GM23338 (cell line): ENCODE results near the gene ALDOA. TPM values are rescaled to one million over a fixed set of nuclear protein-coding genes. Genes with fewer than 3 reads are reported as not detected.

Experiments used
- ATAC-seq: fragments of 200-7000 bp; cut with Tn5 transposase; 3 replicates; pipeline ENCODE4 v1.9.1; 2020
- DNase-seq: peaks from one replicate; pipeline ENCODE4 v3.0.0-alpha.2; 2015; ENCODE audit warnings: low spot score
- H2AFZ ChIP-seq: fragments of 200-600 bp; sonication (generic); 2 replicates; pipeline ENCODE4 v1.8.0; 2016; ENCODE audit warnings: antibody characterized with exemption, mild to moderate bottlenecking, moderate library complexity
- H3F3A ChIP-seq: fragments of 200-600 bp; sonication (generic); replicated peaks from 2 replicates; pipeline ENCODE4 v1.8.0; 2017; ENCODE audit warnings: antibody characterized with exemption, mixed run types, low read depth
- H3K27ac ChIP-seq: fragments of 200-600 bp; sonication (generic); 2 replicates; pipeline ENCODE4 v1.6.1; 2016; ENCODE audit warnings: low read depth
- H3K27me3 ChIP-seq: fragments of 200-600 bp; sonication (generic); 2 replicates; pipeline ENCODE4 v1.8.0; 2016; ENCODE audit warnings: mild to moderate bottlenecking, mixed run types, moderate library complexity; ENCODE audit not compliant: insufficient read depth
- H3K36me3 ChIP-seq: fragments of 200-600 bp; sonication (generic); 2 replicates; pipeline ENCODE4 v1.8.0; 2016; ENCODE audit warnings: mild to moderate bottlenecking; ENCODE audit not compliant: insufficient read depth
- H3K4me1 ChIP-seq: fragments of 200-600 bp; sonication (generic); 2 replicates; pipeline ENCODE4 v1.8.0; 2016; ENCODE audit warnings: mild to moderate bottlenecking, moderate library complexity; ENCODE audit not compliant: insufficient read depth
- H3K4me2 ChIP-seq: fragments of 200-600 bp; sonication (generic); 2 replicates; pipeline ENCODE4 v1.7.1; 2017; ENCODE audit warnings: mixed run types
- H3K4me3 ChIP-seq: fragments of 200-600 bp; sonication (generic); 2 replicates; pipeline ENCODE4 v1.6.1; 2016; ENCODE audit warnings: mixed run types
- H3K79me2 ChIP-seq: fragments of 200-600 bp; sonication (generic); replicated peaks from 2 replicates; pipeline ENCODE4 v1.8.0; 2017; ENCODE audit warnings: mild to moderate bottlenecking; ENCODE audit not compliant: insufficient read depth
- H3K9me2 ChIP-seq: fragments of 200-600 bp; sonication (generic); 2 replicates; pipeline ENCODE4 v1.8.0; 2017; ENCODE audit not compliant: insufficient read depth
- H4K20me1 ChIP-seq: fragments of 200-600 bp; sonication (generic); replicated peaks from 2 replicates; pipeline ENCODE4 v1.8.0; 2017; ENCODE audit warnings: mild to moderate bottlenecking; ENCODE audit not compliant: insufficient read depth
- H3K27ac Mint-ChIP-seq: 2 replicates; pipeline ENCODE4 v1.8.0; 2020; ENCODE audit warnings: inconsistent platforms, mild to moderate bottlenecking, moderate library complexity, mixed read lengths
- H3K27me3 Mint-ChIP-seq: 3 replicates; pipeline ENCODE4 v1.8.0; 2022; ENCODE audit warnings: low read depth, mild to moderate bottlenecking, moderate library complexity, mixed read lengths, inconsistent platforms; ENCODE audit not compliant: insufficient read depth, poor library complexity
- H3K36me3 Mint-ChIP-seq: 3 replicates; pipeline ENCODE4 v1.8.0; 2021; ENCODE audit warnings: low read depth, mild to moderate bottlenecking, inconsistent platforms, moderate library complexity, mixed read lengths
- H3K4me1 Mint-ChIP-seq: 3 replicates; pipeline ENCODE4 v1.8.0; 2020; ENCODE audit warnings: mild to moderate bottlenecking, inconsistent platforms, mixed read lengths
- H3K4me3 Mint-ChIP-seq: 3 replicates; pipeline ENCODE4 v1.8.0; 2021; ENCODE audit warnings: moderate library complexity, mild to moderate bottlenecking, inconsistent platforms, mixed read lengths
- H3K9me3 Mint-ChIP-seq: 3 replicates; pipeline ENCODE4 v1.8.0; 2020; ENCODE audit warnings: moderate library complexity, mild to moderate bottlenecking, inconsistent platforms, mixed read lengths
- EZH2phosphoT487 ChIP-seq: fragments of 200-600 bp; sonication (generic); IDR thresholded peaks from one replicate; pipeline ENCODE4 v1.8.1; 2018; ENCODE audit warnings: antibody characterized with exemption; ENCODE audit not compliant: unreplicated experiment
- NANOG ChIP-seq: IDR thresholded peaks from 2 replicates; pipeline ENCODE4 v1.6.1; 2016; ENCODE audit warnings: antibody characterized with exemption, borderline replicate concordance
- ZNF114 ChIP-seq: fragments of 250-450 bp; sonication (Bioruptor Pico); IDR thresholded peaks from 2 replicates; pipeline ENCODE4 v1.5.0; 2020; ENCODE audit warnings: mild to moderate bottlenecking, moderate library complexity
- ZNF331 ChIP-seq: fragments of 250-450 bp; sonication (Bioruptor Pico); IDR thresholded peaks from 2 replicates; pipeline ENCODE4 v1.5.0; 2020; ENCODE audit warnings: low read depth, mild to moderate bottlenecking, moderate library complexity
- polyA plus RNA-seq: library from polyadenylated mRNA; unstranded; fragments of >200 nt; fragmentation: Nextera tagmentation; extraction: Ambion mirVana; gene quantifications from 2 replicates; pipeline ENCODE4 v1.2.1, GENCODE V29; 2016
- total RNA-seq: library from RNA; depleted of rRNA; stranded (reverse); fragments of >200 nt; shearing (Covaris generic); gene quantifications from 2 replicates; pipeline ENCODE4 v1.2.3, GENCODE V29; 2014
- TF ChIP-seq, protein P1 (sequence below): IDR thresholded peaks from one replicate; pipeline ENCODE4 v1.6.1; 2018; ENCODE audit warnings: antibody characterized with exemption; ENCODE audit not compliant: unreplicated experiment
- TF ChIP-seq, protein P2 (sequence below): fragments of 250-450 bp; sonication (Bioruptor Pico); IDR thresholded peaks from 2 replicates; pipeline ENCODE4 v1.5.0; 2020; ENCODE audit warnings: mild to moderate bottlenecking, moderate library complexity

The ALDOA gene
- total and polyA plus RNA-seq, 2 experiments from 2014 or later, result 1,054 to 1,306 TPM

DNA sequence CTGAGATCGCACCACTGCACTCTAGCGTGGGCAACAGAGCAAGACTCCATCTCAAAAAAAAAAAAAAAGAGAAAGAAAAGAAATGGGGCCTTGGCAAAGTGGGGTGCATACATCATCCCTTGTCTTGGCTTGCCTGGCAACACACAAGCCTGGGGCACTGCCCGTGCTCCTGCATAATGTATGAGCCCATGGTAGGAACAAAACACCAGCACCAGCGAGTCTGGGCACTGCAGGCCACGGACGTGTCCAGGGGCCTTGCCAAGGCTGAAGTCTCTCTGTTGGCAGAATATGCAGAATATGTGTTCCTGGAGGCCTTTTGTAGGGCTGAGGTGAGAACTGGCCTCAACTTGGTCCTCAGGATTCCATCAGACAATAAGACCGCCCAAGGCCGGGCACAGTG, 15.7 kb upstream of the ALDOA start (continued):
- TF ChIP-seq, protein P1, sequence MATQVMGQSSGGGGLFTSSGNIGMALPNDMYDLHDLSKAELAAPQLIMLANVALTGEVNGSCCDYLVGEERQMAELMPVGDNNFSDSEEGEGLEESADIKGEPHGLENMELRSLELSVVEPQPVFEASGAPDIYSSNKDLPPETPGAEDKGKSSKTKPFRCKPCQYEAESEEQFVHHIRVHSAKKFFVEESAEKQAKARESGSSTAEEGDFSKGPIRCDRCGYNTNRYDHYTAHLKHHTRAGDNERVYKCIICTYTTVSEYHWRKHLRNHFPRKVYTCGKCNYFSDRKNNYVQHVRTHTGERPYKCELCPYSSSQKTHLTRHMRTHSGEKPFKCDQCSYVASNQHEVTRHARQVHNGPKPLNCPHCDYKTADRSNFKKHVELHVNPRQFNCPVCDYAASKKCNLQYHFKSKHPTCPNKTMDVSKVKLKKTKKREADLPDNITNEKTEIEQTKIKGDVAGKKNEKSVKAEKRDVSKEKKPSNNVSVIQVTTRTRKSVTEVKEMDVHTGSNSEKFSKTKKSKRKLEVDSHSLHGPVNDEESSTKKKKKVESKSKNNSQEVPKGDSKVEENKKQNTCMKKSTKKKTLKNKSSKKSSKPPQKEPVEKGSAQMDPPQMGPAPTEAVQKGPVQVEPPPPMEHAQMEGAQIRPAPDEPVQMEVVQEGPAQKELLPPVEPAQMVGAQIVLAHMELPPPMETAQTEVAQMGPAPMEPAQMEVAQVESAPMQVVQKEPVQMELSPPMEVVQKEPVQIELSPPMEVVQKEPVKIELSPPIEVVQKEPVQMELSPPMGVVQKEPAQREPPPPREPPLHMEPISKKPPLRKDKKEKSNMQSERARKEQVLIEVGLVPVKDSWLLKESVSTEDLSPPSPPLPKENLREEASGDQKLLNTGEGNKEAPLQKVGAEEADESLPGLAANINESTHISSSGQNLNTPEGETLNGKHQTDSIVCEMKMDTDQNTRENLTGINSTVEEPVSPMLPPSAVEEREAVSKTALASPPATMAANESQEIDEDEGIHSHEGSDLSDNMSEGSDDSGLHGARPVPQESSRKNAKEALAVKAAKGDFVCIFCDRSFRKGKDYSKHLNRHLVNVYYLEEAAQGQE, result no peak
- TF ChIP-seq EZH2phosphoT487 (no peak), ZNF331 (CRISPR knock-in tag) (no peak)

DNA sequence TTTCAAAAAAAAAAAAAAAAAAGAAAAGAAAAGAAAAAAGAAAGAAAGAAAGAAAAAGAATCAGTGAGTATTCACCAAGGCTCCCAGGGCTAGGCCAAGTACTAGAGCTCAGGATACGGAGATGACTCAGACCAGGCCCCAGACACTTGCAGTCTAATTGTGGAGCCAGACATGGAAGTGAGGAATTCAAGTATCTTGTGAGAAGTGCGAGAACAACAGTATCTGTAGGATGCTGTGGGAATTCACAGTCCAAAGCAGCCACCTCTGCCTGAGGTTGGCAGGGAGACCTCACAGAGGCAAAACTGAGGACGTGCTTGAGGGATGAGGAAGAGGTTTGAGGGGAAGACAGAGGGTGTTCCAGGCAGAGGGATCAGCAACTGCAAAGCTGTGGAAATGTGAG, 14.0 kb upstream of the ALDOA start:
- no peaks in the 10 kb centered on the region for H4K20me1 ChIP-seq
- ATAC-seq (no peak), DNase-seq (no peak)
- H3K79me2 ChIP-seq, result no peaks in the 10 kb centered on the region
- no peak overlapping the region for H3K4me2 ChIP-seq
- no peak overlapping the region for H3K4me3 ChIP-seq
- no peak overlapping the region for H2AFZ ChIP-seq
- peaks cover 19% of the 10 kb centered on the region for H3K27me3 Mint-ChIP-seq
- peaks cover 8% of the 10 kb centered on the region for H3F3A ChIP-seq
- no peaks in the 10 kb centered on the region for H3K9me3 Mint-ChIP-seq
- peaks cover 14% of the 10 kb centered on the region for H3K4me1 Mint-ChIP-seq
- H3K27ac Mint-ChIP-seq, result no peak overlapping the region
- 0 out of 2 replicates have a peak, but pooled peaks cover 6% of the 10 kb centered on the region for H3K27me3 ChIP-seq
- H3K9me2 ChIP-seq, result no peaks in the 10 kb centered on the region
- no peak overlapping the region for H3K27ac ChIP-seq
- peak overlapping the region; percentile 54; the same call in 2 of the 3 replicates for H3K4me3 Mint-ChIP-seq
- peaks cover 6% of the 10 kb centered on the region; the same call in 1 of the 2 replicates for H3K4me1 ChIP-seq
- no peaks in the 10 kb centered on the region for H3K36me3 ChIP-seq
- no peaks in the 10 kb centered on the region for H3K36me3 Mint-ChIP-seq
- no peak for TF ChIP-seq NANOG
- TF ChIP-seq, protein P2, sequence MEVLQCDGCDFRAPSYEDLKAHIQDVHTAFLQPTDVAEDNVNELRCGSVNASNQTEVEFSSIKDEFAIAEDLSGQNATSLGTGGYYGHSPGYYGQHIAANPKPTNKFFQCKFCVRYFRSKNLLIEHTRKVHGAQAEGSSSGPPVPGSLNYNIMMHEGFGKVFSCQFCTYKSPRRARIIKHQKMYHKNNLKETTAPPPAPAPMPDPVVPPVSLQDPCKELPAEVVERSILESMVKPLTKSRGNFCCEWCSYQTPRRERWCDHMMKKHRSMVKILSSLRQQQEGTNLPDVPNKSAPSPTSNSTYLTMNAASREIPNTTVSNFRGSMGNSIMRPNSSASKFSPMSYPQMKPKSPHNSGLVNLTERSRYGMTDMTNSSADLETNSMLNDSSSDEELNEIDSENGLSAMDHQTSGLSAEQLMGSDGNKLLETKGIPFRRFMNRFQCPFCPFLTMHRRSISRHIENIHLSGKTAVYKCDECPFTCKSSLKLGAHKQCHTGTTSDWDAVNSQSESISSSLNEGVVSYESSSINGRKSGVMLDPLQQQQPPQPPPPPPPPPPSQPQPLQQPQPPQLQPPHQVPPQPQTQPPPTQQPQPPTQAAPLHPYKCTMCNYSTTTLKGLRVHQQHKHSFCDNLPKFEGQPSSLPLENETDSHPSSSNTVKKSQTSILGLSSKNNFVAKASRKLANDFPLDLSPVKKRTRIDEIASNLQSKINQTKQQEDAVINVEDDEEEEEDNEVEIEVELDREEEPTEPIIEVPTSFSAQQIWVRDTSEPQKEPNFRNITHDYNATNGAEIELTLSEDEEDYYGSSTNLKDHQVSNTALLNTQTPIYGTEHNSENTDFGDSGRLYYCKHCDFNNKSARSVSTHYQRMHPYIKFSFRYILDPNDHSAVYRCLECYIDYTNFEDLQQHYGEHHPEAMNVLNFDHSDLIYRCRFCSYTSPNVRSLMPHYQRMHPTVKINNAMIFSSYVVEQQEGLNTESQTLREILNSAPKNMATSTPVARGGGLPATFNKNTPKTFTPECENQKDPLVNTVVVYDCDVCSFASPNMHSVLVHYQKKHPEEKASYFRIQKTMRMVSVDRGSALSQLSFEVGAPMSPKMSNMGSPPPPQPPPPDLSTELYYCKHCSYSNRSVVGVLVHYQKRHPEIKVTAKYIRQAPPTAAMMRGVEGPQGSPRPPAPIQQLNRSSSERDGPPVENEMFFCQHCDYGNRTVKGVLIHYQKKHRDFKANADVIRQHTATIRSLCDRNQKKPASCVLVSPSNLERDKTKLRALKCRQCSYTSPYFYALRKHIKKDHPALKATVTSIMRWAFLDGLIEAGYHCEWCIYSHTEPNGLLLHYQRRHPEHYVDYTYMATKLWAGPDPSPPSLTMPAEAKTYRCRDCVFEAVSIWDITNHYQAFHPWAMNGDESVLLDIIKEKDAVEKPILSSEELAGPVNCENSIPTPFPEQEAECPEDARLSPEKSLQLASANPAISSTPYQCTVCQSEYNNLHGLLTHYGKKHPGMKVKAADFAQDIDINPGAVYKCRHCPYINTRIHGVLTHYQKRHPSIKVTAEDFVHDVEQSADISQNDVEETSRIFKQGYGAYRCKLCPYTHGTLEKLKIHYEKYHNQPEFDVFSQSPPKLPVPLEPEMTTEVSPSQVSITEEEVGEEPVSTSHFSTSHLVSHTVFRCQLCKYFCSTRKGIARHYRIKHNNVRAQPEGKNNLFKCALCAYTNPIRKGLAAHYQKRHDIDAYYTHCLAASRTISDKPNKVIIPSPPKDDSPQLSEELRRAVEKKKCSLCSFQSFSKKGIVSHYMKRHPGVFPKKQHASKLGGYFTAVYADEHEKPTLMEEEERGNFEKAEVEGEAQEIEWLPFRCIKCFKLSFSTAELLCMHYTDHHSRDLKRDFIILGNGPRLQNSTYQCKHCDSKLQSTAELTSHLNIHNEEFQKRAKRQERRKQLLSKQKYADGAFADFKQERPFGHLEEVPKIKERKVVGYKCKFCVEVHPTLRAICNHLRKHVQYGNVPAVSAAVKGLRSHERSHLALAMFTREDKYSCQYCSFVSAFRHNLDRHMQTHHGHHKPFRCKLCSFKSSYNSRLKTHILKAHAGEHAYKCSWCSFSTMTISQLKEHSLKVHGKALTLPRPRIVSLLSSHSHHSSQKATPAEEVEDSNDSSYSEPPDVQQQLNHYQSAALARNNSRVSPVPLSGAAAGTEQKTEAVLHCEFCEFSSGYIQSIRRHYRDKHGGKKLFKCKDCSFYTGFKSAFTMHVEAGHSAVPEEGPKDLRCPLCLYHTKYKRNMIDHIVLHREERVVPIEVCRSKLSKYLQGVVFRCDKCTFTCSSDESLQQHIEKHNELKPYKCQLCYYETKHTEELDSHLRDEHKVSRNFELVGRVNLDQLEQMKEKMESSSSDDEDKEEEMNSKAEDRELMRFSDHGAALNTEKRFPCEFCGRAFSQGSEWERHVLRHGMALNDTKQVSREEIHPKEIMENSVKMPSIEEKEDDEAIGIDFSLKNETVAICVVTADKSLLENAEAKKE, result no peak
- TF ChIP-seq ZNF114 (CRISPR knock-in tag), result no peak
